ENCODE data around the gene SLC1A5. TPM values are rescaled to one million over a fixed set of nuclear protein-coding genes. Genes with fewer than 3 reads are reported as not detected.

Gene SLC1A5
- total and polyA plus RNA-seq, 2 experiments from 2014 or later: 103 to 272 TPM

GRCh38 chr19:46797881-46798280, 9.5 kb upstream of the SLC1A5 start (continued):
- TF ChIP-seq ZNF462 (CRISPR knock-in tag; IDR thresholded peaks at IDR 0.05) (no peak), STAT1 (IDR thresholded peaks at IDR 0.05; ENCODE audit: unreplicated experiment) (no peak), NANOG (IDR thresholded peaks at IDR 0.05; ENCODE audit: borderline replicate concordance) (no peak), ZNF331 (CRISPR knock-in tag; IDR thresholded peaks at IDR 0.05; ENCODE audit: low read depth) (no peak), EZH2phosphoT487 (IDR thresholded peaks at IDR 0.05; ENCODE audit: unreplicated experiment) (no peak)

- Mint-ChIP-seq H3K27ac (no peak overlapping the region), H3K9me3 (0 out of 3 replicates have a peak, but pooled peaks cover 4% of the 10 kb centered on the region), H3K4me3 (no peak overlapping the region), H3K4me1 (peaks cover 6% of the 10 kb centered on the region; the same call in 2 of the 3 replicates), H3K36me3 (ENCODE audit: low read depth) (peaks cover 7% of the 10 kb centered on the region), H3K27me3 (ENCODE audit: insufficient read depth, low read depth, poor library complexity) (peaks cover 27% of the 10 kb centered on the region)
- no peak for ATAC-seq
- Histone ChIP-seq H3K9me2 (ENCODE audit: insufficient read depth) (no peaks in the 10 kb centered on the region), H3K79me2 (replicated peaks; ENCODE audit: insufficient read depth) (peaks cover 14% of the 10 kb centered on the region), H3K27me3 (ENCODE audit: insufficient read depth) (peaks cover 6% of the 10 kb centered on the region), H3K27ac (ENCODE audit: low read depth) (no peak overlapping the region), H4K20me1 (replicated peaks; ENCODE audit: insufficient read depth) (0 out of 2 replicates have a peak, but pooled peaks cover 2% of the 10 kb centered on the region), H3K36me3 (ENCODE audit: insufficient read depth) (no peaks in the 10 kb centered on the region), H3K4me2 (no peak overlapping the region), H3K4me1 (ENCODE audit: insufficient read depth) (no peaks in the 10 kb centered on the region), H3F3A (replicated peaks; ENCODE audit: low read depth) (peaks cover 8% of the 10 kb centered on the region; the same call in 1 of the 2 replicates), H2AFZ (no peak overlapping the region), H3K4me3 (no peak overlapping the region)
- TF ChIP-seq EZH2 (IDR thresholded peaks at IDR 0.05; ENCODE audit: low read depth, unreplicated experiment) (no peak), JUNB (IDR thresholded peaks at IDR 0.05; ENCODE audit: unreplicated experiment) (no peak)
- DNase-seq (ENCODE audit: low spot score): no peak
Observed at GRCh38 chr19:46791944-46792343, 3.5 kb upstream of the SLC1A5 start.
